ENCODE measurements around the gene RAMP2.

- no peak for TF ChIP-seq CTCF (IDR thresholded peaks at IDR 0.05)
- TF ChIP-seq POLR2A (IDR thresholded peaks at IDR 0.05) = no peak
Observed at GRCh38 chr17:42796066-42796758, 35.2 kb downstream of the RAMP2 start.

Data from thyroid gland (tissue), 4 donors.